OCI-LY3 (cell line): Measurements from ENCODE around the gene ACSL6.

Source experiments
- CTCF ChIP-seq: fragments of 200-600, 300-600 bp; sonication (generic); IDR thresholded peaks from 2 replicates; pipeline ENCODE4 v1.5.1; 2014; ENCODE audit warnings: antibody characterized with exemption, low read length, low read depth
- EZH2phosphoT487 ChIP-seq: fragments of 200-600 bp; shearing (Covaris generic); IDR thresholded peaks from 2 replicates; pipeline ENCODE4 v1.6.1; 2018; ENCODE audit warnings: antibody characterized with exemption, mixed run types, low read depth

GRCh38 chr5:131953969-131954368 is 57.5 kb downstream of the ACSL6 start:
- TF ChIP-seq CTCF (no peak), EZH2phosphoT487 (no peak)
